GM19099 (cell line): Measurements from ENCODE around the gene CAND2.

Experiments used
- POLR2A ChIP-seq: IDR thresholded peaks from 3 replicates; pipeline ENCODE4 v1.6.1; 2011; ENCODE audit warnings: low read depth; ENCODE audit not compliant: insufficient read length; ENCODE audit errors: extremely low read depth

The CAND2 gene

GRCh38 chr3:12797124-12797891 is 828 bp downstream of the CAND2 start:
- no peak for TF ChIP-seq POLR2A

GRCh38 chr3:12797892-12798558 is 1.5 kb downstream of the CAND2 start:
- no peak for TF ChIP-seq POLR2A

GRCh38 chr3:12798559-12799179 is 2.2 kb downstream of the CAND2 start:
- no peak for TF ChIP-seq POLR2A

GRCh38 chr3:12799525-12800440 is 3.3 kb downstream of the CAND2 start:
- no peak for TF ChIP-seq POLR2A

GRCh38 chr3:12803371-12803770 is 6.9 kb downstream of the CAND2 start:
- TF ChIP-seq POLR2A: no peak

GRCh38 chr3:12807066-12807465 is 10.6 kb downstream of the CAND2 start:
- no peak for TF ChIP-seq POLR2A

- TF ChIP-seq POLR2A: no peak
These were observed 11.3 kb downstream of the CAND2 start for GRCh38 chr3:12807601-12808359.

- no peak for TF ChIP-seq POLR2A
These were observed 12.1 kb downstream of the CAND2 start for GRCh38 chr3:12808587-12808986.

GRCh38 chr3:12809001-12809400 is 12.5 kb downstream of the CAND2 start:
- TF ChIP-seq POLR2A: no peak

- no peak for TF ChIP-seq POLR2A
These were observed 13.0 kb downstream of the CAND2 start for GRCh38 chr3:12809435-12809834.

GRCh38 chr3:12810013-12810780 is 13.7 kb downstream of the CAND2 start:
- no peak for TF ChIP-seq POLR2A

- TF ChIP-seq POLR2A: no peak
These were observed 14.5 kb downstream of the CAND2 start for GRCh38 chr3:12810961-12811360.

- no peak for TF ChIP-seq POLR2A
These were observed 16.3 kb downstream of the CAND2 start for GRCh38 chr3:12812812-12813211.

- no peak for TF ChIP-seq POLR2A
These were observed 17.5 kb downstream of the CAND2 start for GRCh38 chr3:12813967-12814366.

GRCh38 chr3:12815078-12815477 is 18.6 kb downstream of the CAND2 start:
- TF ChIP-seq POLR2A: no peak
